GM18498 (cell line): ENCODE data around the gene ARHGAP22.
A peak's percentile ranks its signal among the peaks of the same experiment; 100 is the strongest.

Experiments
- ATAC-seq: cut with Tn5 transposase; IDR thresholded peaks from one replicate; pipeline ENCODE4 v1.9.1; 2021; ENCODE audit warnings: mild to moderate bottlenecking, moderate library complexity; ENCODE audit not compliant: unreplicated experiment

The ARHGAP22 gene

GRCh38 chr10:48633381-48634197, 28.7 kb upstream of the ARHGAP22 start:
- peak; percentile 40 for ATAC-seq

DNA sequence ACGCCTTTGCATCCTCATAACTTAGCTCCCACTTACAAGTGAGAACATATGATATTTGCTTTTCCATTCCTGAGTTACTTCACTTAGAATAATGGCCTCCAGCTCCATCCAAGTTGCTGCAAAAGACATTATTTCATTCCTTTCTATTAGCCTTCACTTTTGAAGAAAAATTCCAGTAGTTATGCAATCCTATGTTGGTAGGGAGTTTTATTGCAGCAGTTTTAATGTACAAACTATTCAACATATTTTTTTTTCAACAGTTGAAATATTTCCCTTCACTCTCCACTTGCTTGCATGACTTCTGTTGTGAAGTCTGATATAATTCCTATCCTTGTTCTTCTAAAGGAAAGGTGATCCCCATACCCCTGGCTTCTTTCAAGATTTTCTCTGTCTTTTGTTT, 27.3 kb upstream of the ARHGAP22 start:
- no peak for ATAC-seq

GRCh38 chr10:48627984-48628609, 23.2 kb upstream of the ARHGAP22 start:
- no peak for ATAC-seq

GRCh38 chr10:48626986-48627731, 22.3 kb upstream of the ARHGAP22 start:
- ATAC-seq = no peak

DNA sequence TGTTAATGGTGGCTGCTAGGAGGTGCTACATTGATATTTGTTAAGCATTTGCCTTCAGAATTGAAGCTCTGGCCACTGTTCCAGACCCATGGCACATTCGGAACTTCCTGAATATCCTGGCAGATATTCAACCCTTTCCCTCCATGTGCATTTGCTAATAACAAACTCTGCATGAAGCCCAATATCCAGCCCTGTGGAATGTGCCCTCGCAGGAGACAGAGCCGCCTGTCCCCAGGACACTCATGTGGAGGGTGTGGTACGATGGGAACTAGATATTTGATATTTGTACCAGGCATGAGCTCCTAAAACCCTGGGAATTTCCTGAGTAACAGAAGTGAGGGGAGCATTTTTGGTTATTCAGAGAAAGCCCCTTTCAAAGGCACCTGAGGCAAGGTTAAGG, 21.6 kb upstream of the ARHGAP22 start:
- no peak for ATAC-seq

DNA sequence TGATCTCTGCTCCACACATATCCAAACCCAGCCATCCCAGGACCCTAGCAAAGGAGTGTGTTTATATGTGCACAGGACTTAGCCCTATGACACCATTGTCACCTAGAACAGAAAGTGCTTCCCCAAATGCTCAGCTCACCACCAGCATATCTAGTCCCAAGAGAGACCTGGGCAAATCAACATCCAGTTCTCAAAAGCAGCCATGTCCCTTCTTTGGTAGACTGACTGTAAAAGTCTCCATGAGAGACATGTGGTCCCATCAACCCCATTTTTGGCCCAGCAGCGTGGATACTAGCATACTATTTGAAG, 20.9 kb upstream of the ARHGAP22 start:
- ATAC-seq = no peak

- no peak for ATAC-seq
Observed at GRCh38 chr10:48623607-48624132, 18.8 kb upstream of the ARHGAP22 start.

DNA sequence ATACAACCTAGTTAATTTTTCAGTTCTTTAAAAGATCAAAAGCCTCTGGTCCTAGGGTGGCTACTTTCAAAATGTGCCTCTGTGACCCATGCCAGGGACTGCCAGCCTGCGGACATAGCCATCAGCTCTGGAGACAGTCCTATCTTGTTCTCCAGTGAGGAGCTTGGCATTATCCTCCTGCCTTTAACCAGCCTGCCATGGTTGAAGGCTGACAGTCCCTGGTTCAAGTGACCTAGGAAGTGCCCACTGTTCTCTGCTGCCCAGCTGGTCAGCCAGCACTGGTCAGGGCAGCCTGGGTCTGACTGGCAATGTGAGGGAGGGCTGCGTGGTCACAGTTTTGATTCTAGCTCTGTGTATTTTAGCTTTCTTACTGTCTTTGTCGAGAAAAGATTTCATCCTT, 18.1 kb upstream of the ARHGAP22 start:
- ATAC-seq = no peak

- ATAC-seq = no peak
Observed at GRCh38 chr10:48620719-48621118, 15.8 kb upstream of the ARHGAP22 start.

DNA sequence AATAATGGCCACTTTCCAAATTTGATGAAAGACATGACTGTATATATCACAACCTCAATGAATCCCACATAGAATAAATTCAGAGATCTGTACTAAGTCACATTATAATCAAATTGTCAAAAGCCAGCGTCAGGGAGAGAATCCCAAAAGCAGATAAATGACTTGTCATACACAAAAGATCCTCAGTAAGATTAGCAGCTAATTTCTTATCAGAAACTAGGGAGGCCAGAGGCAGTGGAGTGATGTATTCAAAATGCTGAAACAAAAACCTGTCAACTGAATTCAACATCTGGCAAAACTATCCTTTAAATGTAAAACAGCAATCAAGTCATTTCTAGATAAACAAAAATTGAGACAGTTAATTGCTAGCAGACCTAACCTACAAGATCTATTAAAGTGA, 11.6 kb upstream of the ARHGAP22 start:
- ATAC-seq = no peak

- peak; percentile 79 for ATAC-seq
Observed at GRCh38 chr10:48614481-48615390, 9.9 kb upstream of the ARHGAP22 start.

DNA sequence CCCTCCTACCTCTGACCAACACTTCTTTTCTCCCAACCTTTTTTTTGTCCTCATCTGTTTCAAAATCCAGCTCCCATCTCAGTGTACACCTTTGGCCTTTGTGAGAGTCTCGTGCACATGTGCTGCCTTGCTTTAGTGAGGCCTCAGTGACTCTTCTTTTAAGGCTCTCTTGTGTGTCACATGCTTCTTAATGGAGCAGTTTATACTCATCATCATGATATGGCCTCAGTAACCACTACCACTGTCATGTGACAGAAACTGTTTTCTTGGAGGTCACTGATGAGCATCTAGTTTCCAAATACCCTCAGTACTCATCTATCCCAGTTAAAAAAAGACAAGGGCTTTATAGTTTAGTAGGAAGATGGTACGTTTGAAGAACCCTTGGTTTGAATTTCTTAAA, 8.1 kb upstream of the ARHGAP22 start:
- no peak for ATAC-seq

- no peak for ATAC-seq
Observed at GRCh38 chr10:48612236-48612943, 7.5 kb upstream of the ARHGAP22 start.

GRCh38 chr10:48611133-48611532, 6.3 kb upstream of the ARHGAP22 start:
- ATAC-seq = no peak

DNA sequence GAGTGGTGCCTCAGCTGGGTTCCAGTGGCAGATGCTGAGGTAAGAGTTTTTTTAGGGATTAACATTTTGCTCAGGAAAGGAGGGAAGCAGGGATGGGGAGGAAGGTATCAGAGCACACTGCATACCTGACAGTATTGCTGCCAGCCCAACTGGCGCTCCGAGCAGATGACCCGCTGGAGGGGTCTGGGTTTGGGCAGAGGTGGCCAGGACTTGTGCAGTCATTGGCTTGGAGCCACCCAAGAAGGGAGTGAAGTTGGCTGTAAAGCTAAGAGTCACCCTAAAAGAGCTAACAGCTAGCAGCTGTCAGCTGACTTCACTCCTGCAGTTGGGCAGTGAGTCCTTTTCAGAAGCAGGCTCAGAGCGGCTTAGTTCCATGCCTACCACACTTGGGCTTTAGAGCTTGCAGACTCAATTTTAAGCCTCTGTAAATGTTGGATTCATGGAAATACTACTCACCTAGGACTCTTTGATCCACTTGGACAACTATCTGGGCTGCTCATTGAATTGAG, 5.8 kb upstream of the ARHGAP22 start:
- ATAC-seq = no peak

GRCh38 chr10:48609899-48610584, 5.2 kb upstream of the ARHGAP22 start:
- no peak for ATAC-seq

GRCh38 chr10:48609441-48609840, 4.6 kb upstream of the ARHGAP22 start:
- ATAC-seq = no peak

GRCh38 chr10:48608976-48609375, 4.1 kb upstream of the ARHGAP22 start:
- no peak for ATAC-seq

GRCh38 chr10:48608279-48608681, 3.4 kb upstream of the ARHGAP22 start:
- ATAC-seq = peak; percentile 79
